Inferior parietal cortex (tissue), 1 donor: ENCODE results near the gene CELA3A.
"Not testable (repeated sequence)": the region's sequence is repeated elsewhere in the genome, so short reads cannot be mapped to it uniquely, and the experiment has no call there.

Experiments
- DNase-seq: peaks from one replicate; pipeline ENCODE4 v3.0.0-alpha.2; 2016; ENCODE audit errors: extremely low spot score

CELA3A gene

GRCh38 chr1:22018583-22019559, 17.4 kb downstream of the CELA3A start:
- DNase-seq: no peak

GRCh38 chr1:22021061-22021460, 19.6 kb downstream of the CELA3A start:
- no peak for DNase-seq

DNA sequence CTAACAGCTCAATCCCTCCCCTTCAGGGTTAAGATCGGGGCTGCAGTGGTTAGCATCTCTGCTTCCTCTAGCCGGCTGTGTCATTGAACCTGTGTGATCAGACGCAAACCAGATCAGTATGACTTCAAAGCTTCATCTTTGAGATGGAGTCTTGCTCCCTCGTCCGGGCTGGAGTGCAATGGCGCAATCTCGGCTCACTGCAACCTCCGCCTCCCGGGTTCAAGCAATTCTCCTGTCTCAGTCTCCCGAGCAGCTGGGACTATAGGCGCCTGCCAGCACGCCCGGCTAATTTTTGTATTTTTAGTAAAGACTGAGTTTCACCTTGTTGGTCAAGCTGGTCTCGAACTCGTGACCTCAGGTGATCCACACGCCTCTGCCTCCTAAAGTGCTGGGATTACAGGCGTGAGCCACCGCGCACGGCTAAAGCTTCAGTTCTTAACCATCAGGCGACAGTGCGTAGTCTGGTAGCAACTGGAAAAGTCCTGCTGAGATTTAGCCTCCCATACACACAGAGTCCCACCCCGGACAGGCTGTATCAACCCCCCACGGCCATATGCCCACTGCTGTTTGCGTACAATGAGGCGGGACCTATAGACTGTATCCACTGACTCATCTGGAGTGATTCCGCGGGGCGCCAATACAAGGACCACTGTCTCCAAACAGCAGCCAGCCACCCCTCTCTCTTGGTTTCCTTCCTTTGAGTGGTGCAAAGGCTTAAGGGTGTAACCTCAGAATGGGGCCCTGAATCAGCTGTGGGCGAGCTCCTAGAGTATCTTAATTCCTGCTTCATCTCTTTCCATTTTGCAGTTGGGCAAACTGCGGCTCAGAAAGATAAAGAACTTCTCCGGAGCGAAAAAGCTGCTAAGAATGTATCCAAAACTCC, 23.3 kb downstream of the CELA3A start:
- peak; percentile 44 for DNase-seq

GRCh38 chr1:22025368-22026155, 24.1 kb downstream of the CELA3A start:
- peak; percentile 85 for DNase-seq

DNA sequence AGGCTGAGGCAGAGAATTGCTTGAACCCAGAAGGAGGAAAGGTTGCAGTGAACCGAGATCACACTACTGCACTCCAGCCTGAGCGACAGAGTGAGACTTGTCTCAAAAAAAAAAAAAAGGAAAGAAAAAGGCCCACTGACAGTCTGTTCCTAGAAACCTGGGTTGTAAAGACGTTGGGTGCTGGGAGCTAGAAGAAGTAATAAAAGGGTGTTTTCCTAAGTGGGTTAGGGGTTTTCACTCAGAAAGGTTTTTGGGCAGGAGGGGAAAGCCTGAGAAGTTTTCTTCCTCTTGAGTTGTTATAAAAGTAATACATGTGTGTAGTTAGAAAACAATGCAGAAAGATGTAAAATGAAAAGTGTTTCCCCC, 25.4 kb downstream of the CELA3A start:
- no peak for DNase-seq

DNA sequence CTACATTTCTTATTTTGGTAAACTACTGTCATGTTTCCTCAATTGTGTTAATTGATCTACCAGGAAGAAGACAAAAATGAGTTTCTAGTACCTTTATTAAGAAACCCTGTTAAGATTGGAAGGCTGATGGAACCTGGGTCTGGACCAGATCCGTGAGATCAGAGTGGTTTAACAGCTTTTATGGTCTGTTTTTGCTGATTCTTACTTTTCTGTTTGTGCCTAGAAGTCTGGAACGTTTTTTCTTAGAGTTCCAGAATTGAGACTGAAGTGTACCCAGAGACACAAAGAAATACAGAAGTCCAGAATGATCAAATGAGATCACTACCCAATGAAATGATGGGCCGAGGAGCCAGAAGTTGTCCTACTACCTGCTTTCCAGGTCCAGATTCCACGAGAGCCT, 28.6 kb downstream of the CELA3A start:
- DNase-seq: no peak

- no peak for DNase-seq
Observed at GRCh38 chr1:22030473-22030872, 29.0 kb downstream of the CELA3A start.

GRCh38 chr1:22031214-22031962, 29.9 kb downstream of the CELA3A start:
- no peak for DNase-seq

DNA sequence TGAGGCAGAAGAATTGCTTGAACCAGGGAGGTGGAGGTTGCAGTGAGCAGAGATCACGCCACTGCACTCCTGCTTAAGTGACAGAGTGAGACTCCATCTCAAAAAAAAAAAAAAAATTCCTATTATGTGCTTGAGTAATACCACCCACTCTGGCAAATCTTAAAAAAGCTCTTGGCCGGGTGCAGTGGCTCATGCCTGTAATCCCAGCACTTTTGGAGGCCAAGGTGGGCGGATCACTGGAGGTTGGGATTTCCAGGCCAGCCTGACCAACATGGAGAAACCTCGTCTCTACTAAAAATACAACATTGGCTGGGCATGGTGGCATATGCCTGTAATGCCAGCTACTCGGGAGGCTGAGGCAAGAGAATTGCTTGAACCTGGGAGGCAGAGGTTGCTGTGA, 33.4 kb downstream of the CELA3A start:
- not testable (repeated sequence) for DNase-seq

DNA sequence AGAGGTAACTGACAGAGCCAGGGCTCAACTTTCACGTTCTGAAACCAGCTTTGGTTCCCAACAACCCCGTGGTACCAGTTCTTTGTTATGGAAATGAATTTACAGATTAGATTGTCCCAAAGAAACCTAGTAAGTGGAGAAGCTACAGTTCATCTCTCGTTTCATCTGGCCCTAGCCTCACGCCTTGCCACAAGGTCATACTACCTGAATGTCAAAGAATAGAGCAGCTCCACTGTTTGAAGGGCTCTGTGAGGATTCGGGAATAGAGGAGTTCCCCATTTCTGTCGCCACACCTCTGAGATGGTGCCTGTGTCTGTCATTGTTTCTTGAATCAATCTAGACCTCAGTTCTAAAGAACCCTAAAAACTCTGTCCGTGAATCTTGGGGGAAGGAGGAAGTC, 36.1 kb downstream of the CELA3A start:
- no peak for DNase-seq

- DNase-seq: peak; percentile 53
Observed at GRCh38 chr1:22038036-22038435, 36.6 kb downstream of the CELA3A start.

- DNase-seq: peak; percentile 38
Observed at GRCh38 chr1:22039594-22040285, 38.3 kb downstream of the CELA3A start.

DNA sequence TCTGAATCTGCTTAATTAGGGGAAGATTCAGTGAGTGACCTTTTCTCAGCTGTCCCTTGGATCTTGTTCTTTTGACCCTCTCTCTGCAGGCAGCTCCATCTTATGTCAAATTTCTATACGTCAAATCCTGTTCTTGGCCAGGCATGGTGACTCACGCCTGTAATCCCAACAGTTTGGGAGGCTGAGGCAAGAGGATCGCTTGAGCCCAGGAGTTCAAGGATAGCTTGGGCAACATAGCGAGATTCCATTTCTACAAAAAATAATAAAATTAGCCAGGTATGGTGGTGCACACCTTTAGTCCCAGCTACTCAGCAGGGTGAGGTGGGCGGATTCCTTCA, 38.8 kb downstream of the CELA3A start:
- DNase-seq: no peak

DNA sequence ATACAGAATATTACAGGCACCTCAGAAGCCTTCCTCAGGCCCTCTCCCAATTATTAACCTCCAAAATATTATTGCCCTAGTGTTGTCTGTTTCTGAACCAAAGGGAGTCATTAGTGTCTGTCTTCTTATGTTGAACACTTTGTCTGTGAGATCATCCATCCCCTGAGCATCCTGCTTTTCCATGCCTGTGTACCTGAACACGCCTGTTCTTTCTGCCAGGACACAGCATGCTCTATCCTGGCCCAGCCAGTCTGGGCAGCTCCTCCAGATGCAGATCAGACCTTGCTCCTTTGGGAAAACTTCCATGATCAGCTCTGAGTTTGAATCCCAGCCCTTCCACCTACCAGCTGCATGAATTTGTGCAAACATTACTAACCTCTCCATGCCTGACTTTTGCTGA, 40.0 kb downstream of the CELA3A start:
- DNase-seq: no peak

DNA sequence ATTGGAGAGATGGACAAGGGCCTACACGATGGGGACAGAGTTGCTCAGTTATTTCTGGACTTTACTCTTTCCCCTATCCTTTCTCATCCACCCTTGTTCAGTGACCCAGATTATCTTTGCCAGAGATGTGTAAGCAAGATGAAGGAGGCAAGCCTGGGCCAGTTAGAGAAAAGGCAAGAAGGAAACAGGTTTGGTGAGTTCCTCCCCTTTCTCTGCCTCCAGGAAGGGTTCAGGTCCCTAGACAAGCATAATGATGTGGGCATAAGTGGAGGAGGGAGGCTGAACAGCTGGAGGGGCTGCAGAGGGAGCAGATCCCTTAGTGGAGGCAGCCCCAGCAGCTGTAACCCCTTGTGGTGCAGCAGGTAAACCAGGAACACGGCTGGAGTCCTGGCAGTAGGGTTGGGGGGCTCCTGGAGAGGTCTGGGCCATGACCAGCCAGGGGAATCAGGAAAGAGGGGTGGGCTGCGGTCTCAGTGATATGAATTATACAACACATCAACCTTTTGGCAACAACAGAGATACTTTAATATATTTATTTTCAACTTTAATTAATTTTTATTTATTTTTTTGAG, 41.8 kb downstream of the CELA3A start:
- no peak for DNase-seq

DNA sequence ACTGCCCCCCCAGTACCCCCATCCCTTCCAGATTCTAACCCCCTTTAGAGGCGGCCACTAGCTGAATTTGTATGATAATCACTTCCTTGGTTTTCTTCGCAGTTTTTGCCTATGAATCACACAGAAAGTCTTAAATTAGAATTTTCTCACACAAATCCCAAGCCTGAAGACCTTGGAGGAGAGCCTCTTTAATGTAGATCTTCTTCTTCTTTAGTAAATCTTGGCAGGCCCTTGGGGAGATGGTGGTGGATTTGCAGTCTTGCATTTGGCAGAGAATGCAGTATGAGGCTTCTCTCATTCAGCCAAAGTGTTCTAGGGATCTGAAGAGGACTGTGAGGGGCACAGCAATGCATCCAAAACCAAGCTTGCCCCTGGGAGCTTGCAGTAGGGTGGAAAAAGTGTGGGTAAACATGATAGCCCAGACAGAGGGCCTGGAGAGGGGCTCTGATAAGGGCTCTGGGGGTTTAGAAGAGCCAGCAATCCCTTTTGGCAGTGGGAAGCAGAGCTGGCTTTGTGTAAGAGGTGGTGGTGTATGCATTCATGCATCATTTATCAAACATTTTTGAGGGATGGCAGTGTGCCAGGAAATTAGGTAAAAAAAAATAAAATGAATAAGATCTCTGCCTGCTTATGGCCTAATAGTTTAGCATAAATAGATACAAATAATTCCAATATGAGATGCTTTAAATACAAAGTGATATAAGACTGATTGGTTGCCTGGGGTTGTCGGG, 43.4 kb downstream of the CELA3A start:
- DNase-seq: peak; percentile 36

DNA sequence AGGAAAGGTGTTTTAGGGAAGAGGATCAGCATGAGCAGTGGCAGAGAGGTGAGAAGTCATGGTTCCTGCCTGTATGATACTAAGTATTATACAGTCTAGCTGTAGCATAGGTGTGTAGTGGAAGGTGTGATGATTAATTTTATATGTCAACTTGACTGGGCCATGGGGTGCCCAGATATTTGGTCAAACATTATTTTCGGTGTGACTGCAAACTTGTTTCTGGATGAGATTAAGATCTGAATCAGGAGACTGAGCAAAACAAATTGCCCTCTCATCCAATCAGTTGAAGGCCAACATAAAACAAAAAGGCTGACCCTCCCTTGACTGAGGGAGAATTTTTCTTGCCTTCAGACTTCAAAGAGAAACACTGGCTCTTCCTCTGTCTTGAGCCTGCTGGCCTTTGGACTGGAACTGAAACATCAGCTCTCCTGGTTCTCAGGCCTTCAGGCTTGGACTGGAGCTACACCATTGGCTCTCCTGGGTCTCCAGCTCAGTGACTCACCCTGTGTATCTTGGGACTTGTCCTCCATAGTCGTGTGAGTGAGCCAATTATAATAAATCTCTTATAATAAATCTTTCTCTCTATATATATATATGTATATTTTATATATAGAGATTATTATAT, 44.3 kb downstream of the CELA3A start:
- DNase-seq: no peak

DNA sequence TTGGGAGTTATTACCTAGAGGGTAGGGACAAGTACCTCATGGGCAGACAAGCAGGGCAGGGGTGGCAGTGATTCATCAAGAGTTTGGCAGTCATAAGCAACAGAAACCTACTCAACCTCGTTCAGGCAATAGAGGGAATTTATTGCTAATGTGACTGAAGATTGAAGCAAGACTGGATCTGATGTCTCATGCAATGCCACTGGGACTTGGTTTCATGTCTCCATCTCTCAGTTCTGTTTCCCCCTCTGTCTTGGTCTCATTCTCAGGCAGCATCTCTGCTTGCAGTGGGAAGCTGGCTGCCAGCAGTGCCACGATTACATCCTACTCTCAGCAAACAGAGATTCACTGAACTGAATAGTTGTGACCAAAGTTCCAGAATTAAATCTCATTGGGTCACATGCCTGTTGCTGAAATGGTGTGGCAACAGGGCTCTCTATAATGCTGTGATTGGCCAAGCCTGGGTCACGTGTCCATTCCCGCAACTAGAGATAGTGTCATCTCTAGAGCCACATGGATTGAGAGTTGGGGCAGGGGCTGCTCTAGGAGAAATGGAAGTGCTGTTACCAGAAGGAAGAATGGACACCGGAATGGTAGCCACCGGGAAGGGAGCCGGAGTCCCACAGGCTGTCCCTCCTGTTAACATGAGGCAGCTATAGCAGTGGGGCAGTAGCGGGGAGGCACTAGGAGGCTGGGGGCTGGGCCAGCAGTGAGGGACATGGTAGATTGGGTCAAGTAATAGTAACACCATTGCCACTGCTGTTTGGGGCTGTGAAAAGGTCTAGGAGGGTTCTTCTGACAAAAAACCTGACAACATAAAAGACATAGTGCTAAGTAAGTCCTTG, 47.1 kb downstream of the CELA3A start:
- DNase-seq: no peak
